Activated CD8-positive, alpha-beta memory T cell treated with anti-CD3 and anti-CD28 coated beads, Interleukin-2, amount 50 U/mL, for 1 hour (primary cell): ENCODE measurements around the gene SLC7A10.
A peak's percentile ranks its signal among the peaks of the same experiment; 100 is the strongest.
"Not testable (repeated sequence)": the region's sequence is repeated elsewhere in the genome, so short reads cannot be mapped to it uniquely, and the experiment has no call there.

Experiments
- DNase-seq: peaks from one replicate; pipeline ENCODE4 v3.0.0-alpha.2; 2020; ENCODE audit errors: extremely low read depth

Gene SLC7A10

DNA sequence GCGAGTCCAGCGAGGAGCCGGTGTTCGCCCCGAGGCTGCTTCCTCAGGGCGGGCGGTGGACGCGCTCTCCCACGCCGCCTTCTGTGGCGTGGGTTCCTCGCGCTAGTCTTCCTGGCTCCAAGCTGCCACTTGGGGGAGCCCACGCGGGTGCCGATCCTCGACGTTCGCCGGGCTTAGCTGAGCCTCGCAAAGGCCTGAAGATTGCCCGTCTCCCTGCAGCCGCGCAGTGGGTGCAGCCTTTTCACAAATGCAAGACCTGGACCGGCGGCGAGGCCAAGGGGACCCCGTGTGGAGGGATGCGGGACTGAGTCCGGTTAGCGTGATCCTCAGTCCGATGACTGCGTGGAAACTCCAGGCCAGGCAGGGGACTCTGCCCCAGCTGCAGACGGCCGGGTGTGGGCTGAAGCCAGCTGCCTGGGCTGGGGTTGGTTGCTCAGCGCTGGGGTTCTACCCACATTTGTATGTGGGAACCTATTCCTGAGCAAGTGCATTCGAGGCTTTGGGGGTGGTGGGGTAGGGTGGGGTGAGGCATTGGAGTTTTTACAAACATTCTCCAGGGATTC is 48.2 kb downstream of the SLC7A10 start:
- peak; percentile 66 for DNase-seq

DNA sequence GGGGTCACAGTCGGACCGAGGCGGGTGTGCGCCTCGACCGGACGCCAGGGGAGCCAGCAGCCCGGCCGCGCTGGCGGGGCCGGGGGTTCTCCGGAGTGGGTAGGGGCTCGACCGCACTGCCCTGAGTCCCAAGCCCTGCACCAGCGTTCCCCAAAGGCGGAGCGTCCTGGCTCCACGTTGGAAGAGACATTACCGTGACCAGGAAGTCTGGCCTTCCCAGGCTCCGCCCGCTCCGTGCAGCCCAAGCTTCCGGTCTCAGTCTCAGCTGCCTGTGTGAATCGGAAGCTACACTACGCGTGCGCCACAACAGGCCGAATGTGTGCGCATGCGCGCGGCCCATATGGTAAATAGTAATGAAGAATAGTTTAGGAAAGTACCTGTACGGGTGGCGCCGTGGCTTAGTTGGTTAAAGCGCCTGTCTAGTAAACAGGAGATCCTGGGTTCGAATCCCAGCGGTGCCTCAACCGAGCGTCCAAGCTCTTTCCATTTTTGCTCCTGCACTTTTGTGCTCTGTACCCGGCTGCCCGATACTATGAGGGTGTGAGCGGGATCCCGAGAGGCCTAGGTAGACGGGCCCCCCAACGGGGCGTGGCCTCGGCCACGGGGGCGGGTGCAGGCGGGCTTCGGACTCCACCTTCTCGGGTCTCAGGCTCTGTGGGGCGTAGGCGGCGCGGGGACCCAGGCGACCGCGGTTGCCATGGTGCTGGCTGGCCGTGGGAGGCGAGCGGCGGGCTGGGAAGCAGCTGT is 48.8 kb downstream of the SLC7A10 start:
- DNase-seq, result peak; percentile 81

DNA sequence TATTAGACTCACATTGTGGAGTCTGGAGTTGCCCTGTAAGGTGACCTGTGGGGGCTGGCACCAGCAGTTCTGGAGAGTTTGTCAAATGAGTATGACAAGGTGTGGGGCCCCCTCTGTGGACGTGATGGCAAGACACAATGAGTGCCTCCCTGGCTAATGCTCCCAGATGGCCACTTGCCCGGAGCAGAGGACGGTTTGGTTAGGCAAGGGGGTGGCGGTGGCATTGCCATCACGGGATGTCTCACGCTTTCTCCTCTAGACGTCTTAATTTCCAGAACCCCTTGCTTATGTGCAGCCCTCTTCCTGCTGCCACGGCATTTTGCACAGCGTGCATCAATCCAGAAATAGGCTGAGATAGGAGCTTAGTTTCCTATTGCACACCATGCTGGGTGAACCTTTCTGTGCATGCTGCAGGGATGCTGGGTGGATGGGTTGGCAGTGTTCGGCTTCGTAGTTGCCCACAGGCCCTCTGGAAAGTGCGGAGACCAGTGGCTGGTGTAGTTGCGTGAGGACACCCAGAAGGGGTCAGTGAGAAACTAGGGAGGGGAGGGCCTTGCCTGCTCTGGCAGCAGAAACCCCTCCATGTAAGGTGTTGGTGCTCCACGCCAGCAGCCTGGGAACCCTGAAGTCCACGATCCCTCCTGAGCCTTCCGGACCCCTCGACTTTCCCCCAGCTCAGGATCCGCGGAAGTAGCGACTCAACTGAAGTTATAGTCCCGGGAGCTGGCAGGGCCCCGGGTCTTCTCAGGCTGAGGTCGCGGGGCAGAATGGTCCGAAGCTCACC is 49.6 kb downstream of the SLC7A10 start:
- DNase-seq, result no peak

DNA sequence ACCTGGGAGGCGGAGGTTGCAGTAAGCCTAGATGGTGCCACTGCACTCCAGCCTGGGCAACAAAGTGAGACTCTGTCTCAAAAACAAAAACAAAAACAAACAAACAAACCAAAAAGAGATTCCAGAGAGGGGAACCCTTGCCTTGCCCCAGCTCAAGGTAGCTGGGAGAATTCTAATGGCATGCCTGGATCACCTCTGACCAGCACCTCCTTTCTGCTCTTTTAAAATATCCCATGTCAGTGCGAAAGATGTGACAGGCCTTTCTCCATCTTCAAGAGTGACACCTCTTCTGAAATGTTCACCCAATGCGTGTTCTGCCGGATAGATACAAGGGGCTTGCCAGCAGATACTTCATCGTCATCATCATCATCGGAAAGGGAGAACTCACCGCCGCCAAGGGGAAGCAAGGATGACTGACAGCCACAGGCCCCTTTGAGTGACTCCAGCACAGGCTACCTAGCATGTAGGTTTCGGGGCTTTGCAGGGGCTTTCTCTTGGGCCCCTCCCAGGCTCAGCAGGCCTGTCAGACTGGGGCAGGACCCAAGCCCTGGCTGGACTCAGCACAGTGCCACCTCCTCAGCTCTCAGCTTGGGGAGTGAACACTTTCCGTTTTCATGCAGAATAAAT is 50.4 kb downstream of the SLC7A10 start:
- no peak for DNase-seq

DNA sequence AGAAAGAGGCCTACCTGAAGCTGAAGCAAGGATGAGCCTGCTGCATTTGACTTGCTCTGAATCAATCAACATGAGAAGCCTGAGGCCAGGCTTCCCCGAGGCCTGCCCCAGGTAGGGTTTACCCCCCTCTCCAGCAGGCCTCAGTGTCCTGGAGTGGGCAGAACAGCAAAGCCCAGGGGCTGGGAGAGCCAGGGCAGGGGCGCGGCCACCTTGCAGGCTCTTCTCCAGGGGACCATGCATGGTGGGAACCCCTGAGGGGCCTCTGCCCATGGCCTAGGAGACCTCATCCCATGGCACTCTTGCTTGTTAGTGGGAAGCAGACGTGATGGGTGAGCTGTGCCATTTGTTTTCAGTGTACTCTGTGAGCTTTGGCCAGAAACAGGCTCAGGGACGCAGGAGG is 51.5 kb downstream of the SLC7A10 start:
- DNase-seq, result no peak

DNA sequence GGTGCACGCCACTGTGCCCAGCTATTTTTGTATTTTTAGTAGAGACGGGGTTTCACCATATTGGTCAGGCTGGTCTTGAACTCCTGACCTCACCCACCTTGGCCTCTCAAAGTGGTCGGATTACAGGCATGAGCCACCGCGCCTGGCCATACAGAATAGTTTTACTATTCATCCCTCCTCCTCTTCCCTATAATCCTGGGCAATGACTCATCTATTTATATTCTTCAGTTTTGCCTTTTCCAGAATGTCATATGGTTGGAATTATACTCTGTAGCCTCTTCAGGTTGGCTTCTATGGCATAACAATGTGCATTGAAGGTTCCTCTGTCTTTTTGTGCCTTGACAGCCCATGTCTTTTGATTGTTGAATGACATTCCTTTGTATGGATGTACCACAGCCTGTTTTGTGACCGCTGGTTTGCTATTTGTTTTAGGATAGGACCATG is 53.7 kb downstream of the SLC7A10 start:
- DNase-seq, result no peak

DNA sequence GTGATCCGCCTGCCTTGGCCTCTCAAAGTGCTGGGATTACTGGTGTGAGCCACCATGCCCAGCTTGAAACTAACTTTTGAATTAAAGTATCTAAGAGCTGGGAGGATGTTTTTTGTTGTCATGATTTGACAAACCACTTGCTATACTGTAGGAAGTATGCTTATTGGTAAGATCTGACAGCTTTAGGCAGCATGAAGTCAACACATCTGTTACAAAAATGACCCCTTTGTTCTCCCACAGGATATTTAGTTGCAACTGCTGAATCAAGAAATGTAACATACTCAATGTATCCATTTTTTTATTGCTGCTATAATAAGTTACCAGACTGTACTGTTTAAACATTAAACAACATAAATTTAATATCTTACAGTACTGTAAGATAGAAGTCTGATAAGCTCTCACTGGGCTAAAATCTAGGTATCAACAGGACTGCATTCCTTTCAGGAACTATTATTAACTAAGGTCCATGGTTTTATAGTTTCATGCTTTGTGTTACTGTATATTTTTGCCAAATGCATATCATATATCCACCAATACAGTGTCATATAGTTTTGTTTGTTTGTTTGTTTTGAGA is 54.3 kb downstream of the SLC7A10 start:
- DNase-seq, result no peak

DNA sequence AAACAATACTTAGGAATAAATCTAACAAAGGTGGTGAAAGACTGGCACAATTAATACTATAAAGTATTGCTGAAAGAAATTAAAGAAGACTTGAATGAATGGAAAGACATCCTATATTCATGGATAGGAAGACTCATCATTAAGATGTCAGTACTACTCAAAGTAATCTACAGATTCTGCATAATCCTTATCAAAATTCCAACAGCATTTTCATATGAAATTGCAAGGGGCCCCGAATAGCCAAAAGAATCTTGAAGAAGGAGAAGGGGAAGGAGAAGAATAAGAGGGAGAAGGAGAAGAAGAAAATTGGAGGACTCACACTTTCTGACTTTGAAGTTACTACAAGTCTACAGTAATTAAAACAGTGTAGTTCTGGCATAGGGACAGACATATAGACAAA is 57.1 kb downstream of the SLC7A10 start:
- no peak for DNase-seq

DNA sequence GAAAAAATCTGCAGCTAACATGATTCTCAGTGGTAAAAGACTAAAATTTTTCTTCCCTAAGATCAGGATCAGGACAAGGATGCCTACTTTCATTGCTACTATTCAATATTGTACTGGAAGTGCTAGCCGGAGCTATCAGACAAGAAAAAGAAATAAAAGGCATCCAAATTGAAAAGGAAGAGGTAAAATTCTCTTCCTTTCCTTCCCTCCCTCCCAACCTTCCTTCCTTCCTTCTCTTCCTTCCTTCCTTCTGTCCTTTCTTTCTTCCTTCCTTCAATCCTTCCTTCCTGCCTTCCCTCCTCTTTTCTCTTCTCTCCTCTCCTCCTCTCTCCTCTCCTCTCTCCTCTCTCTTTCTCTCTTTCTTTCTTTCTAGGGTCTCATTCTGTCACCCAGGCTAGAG is 58.2 kb downstream of the SLC7A10 start:
- DNase-seq, result no peak

DNA sequence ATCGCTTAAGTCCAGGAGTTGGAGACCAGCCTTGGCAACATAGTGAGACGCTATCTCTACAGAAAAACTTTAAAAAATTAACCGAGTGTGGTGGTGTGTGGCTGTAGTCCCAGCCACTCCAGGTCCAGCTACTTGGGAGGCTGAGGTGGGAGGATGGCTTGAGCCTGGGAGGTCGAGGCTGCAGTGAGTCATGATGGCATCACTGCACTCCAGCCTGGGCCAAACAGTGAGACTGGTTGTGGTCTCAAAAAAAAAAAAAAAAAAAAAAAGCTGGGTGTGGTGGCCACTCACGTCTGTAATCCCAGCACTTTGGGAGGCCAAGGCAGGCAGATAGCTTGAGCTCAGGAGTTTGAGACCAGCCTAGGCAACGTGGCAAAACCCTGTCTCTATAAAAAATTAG is 59.6 kb downstream of the SLC7A10 start:
- not testable (repeated sequence) for DNase-seq

DNA sequence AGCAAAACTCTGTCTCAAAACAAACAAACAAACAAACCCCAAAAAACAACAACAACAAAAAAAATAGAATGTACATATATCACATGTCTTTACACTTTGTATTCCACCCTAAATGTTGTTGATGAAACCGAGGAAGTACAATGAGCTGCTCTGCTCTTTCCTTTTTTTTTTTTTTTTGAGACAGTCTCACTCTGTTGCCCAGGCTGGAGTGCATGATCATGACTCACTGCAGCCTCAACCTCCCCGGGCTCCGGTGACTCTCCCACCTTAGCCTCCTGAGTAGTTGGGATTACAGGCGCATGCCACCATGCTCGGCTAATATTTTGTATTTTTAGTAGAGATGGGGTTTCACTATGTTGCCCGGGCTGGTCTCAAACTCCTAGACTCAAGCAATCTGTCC is 62.2 kb downstream of the SLC7A10 start:
- DNase-seq, result no peak

DNA sequence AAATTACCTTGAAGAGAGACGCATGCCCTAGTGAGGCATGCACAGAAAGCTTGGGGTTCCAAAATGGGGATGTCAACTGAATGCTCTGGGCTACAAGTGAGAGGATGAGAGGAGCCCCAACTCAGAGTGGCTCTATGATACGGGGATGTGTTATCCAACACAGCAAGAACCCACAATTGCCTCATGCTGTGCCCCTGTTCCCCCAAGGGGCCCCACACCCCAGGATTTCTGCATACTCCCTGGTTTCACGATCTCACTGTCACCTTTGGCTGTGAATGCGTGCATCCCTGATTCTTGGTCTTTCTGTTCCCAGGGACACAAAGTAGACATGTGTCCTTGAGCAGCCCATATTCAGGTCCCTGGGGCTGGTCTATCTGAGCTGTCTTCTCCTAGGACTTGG is 64.4 kb downstream of the SLC7A10 start:
- DNase-seq, result no peak

DNA sequence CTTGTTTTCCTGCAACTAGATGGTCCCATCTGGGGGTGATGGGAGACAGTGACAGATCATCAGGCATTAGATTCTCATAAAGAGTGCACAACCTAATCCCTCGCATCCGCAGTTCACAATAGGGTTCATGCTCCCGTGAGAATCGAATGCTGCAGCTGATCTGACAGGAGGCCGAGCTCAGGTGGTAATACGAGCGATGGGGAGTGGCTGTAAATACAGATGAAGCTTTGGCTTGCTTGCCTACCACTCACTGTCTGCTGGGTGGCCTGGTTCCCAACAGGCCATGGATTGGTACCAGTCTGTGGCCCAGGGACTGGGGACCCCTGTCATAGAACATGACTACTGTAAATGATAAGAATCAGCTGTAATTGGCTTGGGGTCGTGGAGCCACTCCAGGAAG is 65.8 kb downstream of the SLC7A10 start:
- no peak for DNase-seq

DNA sequence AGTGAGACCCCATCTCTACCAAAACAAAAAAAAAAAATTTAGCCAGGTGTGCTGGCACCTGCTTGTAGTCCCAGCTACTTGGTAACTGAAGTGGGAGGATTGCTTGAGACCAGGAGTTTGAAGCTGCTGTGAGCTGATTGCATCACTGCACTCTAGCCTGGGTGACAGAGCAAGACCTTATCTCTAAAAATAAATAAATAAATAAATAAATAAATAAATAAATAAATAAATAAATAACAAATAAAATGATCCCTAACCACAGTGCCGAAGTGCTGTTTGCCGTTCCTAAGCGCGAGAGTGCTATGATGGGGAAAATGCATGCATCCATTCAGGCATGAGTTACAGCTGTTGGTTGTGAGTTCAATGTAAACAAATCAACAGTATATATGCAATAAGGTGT is 66.5 kb downstream of the SLC7A10 start:
- no peak for DNase-seq
